ENCODE measurements around the gene PPP2R5C.
"Not testable (repeated sequence)": the region's sequence is repeated elsewhere in the genome, so short reads cannot be mapped to it uniquely, and the experiment has no call there.

PPP2R5C gene

DNA sequence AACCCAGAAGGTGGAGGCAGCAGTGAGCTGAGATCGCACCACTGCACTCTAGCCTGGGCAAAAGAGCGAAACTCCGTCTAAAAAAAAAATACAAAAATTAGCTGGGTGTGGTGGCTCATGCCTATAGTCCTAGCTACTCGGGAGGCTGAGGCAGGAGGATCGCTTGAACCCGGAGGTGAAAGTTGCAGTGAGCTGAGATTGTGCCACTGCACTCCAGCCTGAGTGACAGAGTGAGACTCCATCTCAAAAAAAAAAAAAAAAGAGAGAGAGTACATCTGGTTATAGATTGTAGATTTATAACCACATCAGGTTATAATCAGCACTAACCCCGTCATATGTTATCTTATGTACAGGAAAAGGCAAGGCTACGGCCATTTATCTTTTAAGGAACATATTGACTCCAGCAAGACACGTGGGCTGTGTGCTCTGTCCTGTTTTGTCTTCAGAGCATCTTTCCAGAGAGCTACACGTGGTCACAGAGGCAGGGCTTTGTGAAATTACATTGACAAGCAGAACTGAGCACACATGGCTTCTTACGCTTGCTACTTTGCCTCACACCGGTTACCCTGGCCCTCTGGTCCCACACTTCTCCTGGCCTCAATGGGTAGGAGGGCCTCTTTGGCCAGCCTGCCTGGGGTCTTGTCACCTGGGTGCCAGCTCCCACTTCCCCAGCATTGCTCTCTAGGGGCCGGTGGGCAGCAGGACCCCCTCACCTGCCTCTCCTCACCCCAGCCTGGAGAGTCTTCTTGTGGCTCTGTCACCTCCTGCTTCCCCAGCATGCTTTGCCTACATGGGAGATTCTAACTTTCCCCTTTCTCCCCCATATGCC is 196.1 kb downstream of the PPP2R5C start:
- no peak for FAIRE-seq
- DNase-seq (ENCODE audit: extremely low spot score, insufficient read length, low read depth) = no peak

DNA sequence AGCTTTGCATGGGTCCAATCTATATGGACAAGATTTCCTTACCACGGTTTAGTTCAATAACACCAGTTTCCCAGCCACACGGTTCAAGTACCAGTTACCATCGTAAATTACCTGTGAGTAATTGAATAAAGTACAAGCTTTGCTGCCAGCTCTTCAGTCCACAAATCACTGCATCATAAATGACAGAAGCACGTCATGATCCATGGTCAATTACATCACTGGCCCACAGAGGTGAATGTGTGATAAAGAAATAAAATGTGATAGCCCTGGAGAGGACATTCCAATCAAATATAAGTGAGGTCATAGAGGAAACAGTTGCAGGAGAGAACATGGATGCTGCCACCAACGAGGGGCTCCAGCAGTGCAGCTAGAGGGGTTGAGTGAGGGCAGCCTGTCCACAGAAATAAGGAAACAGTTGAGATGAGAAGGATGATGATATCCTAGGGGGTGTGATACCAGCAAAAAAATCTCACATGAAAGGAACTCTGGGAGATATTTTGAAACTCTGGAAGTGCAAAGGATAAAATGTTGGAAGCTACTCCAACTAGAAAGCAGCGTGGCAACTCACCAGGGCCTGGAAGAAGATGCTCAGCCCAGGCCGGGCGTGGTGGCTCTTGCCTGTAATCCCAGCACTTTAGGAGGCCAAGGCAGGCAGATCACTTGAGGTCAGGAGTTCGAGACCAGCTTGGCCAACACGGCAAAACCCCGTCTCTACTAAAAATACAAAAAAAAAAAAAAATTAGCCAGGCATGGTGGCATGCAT is 197.1 kb downstream of the PPP2R5C start:
- no peak for DNase-seq (ENCODE audit: extremely low spot score, insufficient read length, low read depth)
- no peak for FAIRE-seq

DNA sequence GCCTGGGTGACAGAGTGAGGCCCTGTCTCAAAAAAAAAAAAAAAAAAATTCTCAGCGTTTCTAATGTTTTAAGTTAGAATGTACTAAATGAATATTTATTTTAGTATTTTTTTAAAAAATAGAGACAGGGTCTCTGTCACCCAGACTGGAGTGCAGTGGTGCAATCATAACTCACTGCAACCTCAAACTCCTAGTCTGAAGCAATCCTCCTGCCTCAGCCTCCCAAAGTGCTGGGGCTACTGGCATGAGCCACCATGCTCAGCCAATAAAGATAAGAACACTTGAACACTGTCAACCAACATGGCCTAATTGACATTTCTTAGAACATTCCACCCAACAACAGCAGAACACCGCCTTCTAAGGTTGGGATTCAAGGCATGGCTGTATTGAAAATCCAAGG is 197.8 kb downstream of the PPP2R5C start:
- FAIRE-seq = no peak
- no peak for DNase-seq (ENCODE audit: extremely low spot score, insufficient read length, low read depth)

DNA sequence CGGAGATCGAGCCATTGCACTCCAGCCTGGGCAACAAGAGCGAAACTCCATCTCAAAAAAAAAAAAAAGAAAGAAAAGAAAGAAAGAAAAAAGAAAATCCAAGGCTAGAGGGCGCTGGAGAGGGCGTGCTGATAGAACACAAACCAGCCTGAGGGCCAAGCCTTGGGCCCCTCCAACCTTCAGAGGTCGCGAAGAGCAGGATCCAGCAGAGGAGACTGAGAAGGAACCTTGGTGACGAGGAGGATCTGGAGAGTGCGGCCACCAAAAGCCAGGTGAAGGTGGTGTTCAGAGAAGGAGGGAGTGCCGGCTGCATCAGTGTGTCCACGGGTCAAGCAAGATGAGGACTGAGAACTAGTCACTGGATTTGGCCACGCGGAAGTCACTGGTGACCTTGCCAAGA is 198.7 kb downstream of the PPP2R5C start:
- no peak for FAIRE-seq
- DNase-seq (ENCODE audit: extremely low spot score, insufficient read length, low read depth) = no peak

DNA sequence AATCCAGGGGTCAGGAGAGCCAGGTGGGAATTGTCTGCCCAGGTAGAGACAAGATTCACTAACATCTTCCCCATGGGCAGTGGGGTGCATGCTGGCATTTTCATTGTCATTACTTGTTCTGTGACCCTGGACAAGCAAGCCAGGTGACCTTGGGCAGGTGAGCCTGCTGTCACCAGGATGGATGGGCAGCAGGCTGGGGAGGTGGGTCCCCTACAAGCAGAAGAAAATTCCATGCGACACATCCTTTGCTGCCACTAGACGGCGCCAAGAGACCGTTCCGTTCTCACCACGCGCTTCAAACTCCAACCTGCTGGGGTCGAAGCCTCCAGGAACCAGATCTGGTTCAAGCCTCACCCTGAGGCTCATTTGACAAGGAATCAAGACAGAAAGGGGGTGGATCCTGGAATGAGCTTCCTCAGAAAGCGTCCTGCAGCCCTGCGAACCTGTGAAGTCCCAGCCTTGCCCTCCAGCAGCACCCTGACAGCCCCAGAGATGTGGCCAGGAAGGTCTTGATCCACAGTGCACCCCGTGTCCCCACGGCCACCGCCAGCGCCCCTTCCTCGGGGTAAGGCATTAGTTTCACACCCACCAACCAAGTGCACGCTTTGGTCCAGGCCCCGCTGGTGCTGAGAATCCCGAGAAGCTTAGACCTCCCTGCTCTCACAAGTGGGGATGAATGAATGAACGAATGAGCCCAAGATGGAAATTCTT is 199.7 kb downstream of the PPP2R5C start:
- FAIRE-seq (peak; percentile 78), DNase-seq (ENCODE audit: extremely low spot score, insufficient read length, low read depth) (peak; percentile 44)

DNA sequence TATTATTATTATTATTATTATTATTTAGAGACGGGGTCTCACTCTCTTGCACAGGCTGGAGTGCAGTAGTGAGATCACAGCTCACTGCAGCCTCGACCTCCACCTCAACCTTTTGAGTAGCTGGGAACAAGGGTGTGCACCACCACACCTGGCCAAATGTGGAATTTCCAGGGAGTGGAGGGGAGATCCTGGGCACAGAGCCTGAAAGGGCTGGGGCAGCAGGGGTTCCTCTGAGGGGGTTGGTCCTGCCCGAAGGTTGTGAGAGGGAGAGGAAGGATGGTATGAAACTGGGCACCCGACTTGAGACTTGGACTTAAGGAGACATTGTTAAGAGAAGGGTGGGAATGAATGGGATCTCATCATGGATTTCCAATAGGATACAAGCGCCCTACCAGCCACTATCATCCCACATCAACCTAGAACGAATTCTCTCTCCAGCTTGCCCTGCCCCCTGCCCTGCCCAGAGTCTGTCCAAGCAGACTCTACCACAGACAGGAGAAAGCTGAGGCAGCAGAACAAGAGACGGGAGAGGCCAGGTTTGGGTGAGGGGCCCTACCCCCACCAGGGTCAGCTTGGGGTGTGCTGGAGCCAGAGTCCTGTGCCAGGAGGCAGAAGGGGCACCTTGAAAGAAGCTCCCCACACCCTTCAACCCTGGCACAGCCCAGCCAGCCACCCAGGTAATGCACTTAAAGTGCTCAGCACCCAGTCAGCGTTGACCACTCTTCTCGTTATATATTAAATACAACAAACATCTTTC is 200.4 kb downstream of the PPP2R5C start:
- FAIRE-seq (no peak), DNase-seq (ENCODE audit: extremely low spot score, insufficient read length, low read depth) (no peak)

DNA sequence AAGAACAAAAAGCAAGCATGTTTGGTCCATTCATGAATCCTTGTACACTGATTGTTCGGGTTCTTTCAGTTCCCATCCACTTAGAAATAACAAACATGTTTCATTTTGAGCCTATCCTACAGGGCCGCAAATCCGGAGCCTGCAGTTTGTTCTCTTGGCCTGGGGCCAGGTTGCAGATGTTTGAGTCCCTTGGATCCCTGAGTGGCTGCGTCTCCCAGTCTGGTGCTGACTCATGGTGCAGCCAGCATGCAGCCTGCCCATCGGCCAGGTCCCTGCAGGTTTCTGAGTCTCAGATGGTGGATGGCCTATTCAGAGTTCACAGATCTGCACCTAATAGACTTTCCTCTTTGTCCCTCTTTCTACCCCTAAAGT is 201.0 kb downstream of the PPP2R5C start:
- no peak for FAIRE-seq
- DNase-seq (ENCODE audit: extremely low spot score, insufficient read length, low read depth) = no peak

DNA sequence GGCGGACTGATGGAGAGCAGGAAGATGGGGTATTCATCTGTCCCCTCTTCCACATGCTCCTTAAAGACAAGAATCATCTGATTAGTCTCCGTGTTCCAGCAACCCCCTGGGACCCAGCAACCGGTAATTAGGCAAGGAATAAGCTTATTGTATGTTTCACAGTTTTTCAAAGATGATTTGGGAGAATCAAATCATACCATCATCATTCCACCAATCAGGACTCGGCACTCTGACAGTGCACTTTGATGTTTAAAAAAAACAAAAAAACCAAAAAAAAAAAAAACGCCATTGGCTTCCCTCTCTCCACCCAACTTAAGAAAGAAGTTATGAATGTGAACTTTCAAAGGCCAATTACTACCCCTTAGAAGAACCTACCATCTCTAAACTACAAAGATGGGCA is 201.5 kb downstream of the PPP2R5C start:
- FAIRE-seq (no peak), DNase-seq (ENCODE audit: extremely low spot score, insufficient read length, low read depth) (no peak)

DNA sequence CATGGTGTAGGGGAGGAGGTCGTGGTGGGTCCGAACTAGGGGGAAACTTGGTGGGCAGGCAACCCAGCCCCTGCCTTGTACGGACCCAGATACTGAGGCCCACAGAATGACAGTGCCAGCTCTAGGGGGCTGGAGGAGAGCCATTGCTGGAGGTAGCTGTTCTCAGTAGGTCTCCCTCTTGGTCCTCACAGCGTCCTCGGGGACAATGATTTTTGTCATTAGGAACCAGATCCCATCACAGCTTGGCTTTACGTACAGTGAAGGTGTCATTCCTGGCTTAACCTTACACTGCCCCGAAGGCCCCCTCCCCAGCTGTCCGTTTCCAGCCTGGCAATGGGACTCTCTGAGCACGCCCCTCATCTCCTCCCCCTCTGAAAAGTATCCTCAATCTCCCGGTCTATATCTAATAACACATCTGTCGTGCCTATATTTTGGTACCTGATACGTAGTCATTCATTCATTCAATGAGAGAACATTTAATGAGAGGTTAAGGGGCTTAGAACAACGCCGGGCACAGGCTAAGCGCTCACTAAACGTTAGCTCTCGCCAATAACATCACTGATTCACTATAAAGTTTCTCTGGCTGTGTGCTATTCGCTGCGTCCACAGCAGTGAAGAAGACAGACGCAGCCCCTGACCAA is 202.3 kb downstream of the PPP2R5C start:
- no peak for FAIRE-seq

DNA sequence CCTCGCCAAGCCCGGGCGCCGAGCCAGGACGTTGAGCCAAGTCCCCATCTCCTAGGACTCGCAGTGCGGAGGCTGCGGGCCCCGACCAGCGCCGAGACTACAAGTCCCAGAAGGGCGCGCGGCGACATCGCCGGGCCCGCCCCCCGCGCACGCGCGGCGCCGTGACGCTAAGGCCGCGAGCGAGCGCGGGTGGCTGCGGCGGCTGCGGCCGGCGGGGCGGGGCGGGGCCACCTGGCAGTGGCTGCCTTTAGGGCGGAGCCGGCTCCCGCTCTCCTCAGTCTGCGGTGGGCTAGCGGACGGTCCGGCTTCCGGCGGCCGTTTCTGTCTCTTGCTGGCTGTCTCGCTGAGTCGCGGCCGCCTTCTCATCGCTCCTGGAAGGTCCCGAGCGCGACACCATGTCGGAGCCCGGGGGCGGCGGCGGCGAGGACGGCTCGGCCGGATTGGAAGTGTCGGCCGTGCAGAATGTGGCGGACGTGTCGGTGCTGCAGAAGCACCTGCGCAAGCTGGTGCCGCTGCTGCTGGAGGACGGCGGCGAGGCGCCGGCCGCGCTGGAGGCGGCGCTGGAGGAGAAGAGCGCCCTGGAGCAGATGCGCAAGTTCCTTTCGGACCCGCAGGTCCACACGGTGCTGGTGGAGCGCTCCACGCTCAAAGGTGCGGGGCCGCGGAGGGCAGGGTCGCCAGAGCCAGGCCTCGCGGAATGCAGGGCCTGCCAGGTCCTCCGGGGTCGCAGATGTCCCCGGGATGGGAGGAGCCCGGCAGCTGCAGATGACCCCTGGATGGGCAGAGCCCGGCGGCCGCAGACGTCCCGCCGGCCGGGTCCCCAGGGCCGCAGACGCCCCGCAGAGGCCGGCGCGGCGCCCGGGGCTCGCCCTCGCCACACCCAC is 203.0 kb downstream of the PPP2R5C start, which contains the start of gene DYNC1H1:
TSS of gene DYNC1H1 (plus strand) at position 277 of the 884 bp plus-strand sequence. CDS start at position 396, 119 bp downstream.
- FAIRE-seq = peak; percentile 81

More for the DNA sequence above, 202.3 kb downstream of the PPP2R5C start:
- DNase-seq (ENCODE audit: extremely low spot score, insufficient read length, low read depth) = no peak

DNA sequence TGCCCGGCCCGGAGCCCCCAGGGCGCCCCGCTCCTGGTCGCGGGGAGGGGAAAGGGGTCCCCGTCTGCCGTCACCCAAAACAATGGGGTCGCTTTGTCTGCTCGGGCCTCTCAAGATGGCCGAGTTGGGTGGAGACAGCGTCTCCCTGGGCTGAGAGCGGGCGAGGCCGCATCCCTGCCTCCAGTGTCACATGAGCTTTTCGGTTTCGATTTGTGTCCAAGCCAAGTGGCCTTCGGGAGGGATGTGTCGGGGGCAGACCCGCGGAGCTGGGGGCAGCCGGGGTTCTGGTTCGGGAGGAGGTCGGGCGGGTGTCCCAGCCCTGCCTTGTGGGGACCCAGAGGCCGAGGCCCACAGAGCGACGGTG is 203.7 kb downstream of the PPP2R5C start:
- FAIRE-seq = peak; percentile 59
- DNase-seq (ENCODE audit: extremely low spot score, insufficient read length, low read depth) = no peak

More for the DNA sequence above, 203.0 kb downstream of the PPP2R5C start, which contains the start of gene DYNC1H1:
- DNase-seq (ENCODE audit: extremely low spot score, insufficient read length, low read depth) = peak; percentile 76

DNA sequence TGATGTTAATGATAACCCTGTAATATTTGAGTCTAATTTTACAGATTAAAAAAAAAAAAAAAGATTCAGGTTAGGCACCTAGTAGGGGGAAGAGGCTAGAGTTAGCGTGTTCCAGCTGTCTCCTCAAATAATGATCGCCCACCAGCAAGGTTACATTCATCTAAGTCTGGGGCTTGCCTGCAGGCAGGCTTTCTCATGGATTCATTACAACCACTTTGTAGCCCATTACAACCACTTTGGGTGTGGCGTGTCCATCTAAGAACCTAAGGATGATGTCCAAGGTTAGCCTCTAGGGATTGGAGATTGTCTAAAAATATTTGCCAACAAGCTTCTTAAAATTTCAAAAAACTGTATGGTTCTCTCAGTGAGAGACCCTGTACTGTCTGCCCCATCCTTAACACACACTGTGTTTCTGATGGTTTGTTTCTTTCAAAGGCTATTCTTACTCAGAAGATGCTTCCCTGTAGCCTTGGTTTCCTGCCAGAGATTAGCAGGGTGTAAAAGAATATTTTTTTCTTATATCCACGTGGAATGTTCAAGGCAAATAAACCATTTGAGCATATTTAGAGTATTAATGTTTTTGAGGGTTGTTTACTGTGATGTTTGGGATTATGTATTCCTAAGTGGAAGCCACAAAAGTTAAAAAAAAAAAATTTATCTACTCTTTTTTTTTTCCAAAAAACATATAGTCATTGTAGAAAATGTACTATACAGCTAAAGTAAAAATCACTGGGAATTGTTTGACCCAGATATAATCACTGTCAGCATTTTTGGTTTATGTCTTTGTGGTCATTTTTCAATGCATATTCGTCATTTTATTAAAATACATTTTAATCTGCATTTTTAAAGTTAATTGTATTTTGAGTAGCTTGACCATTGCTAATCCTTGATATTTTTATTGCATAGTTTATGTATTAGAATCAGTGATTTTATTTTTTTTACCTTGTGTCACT is 204.5 kb downstream of the PPP2R5C start:
- FAIRE-seq (no peak), DNase-seq (ENCODE audit: extremely low spot score, insufficient read length, low read depth) (no peak)

DNA sequence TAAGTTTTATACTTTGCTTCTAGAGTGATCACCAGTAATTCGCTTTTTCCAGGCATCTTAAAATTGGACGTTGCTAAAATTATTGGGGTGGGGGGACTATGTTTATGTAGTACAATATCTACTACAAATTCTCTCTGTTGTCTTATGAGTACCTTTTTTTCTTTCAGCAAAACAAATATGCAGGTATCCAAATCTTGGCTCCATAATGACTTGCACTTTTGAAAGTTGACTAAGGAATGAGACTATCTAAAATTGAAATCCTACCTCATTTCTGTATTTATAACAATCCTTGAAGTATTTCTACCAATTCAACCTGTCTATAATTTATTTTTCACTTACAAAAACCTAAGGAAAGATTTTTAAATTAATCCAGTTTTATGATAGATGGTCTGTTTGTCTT is 205.2 kb downstream of the PPP2R5C start:
- DNase-seq (ENCODE audit: extremely low spot score, insufficient read length, low read depth) (no peak), FAIRE-seq (no peak)

DNA sequence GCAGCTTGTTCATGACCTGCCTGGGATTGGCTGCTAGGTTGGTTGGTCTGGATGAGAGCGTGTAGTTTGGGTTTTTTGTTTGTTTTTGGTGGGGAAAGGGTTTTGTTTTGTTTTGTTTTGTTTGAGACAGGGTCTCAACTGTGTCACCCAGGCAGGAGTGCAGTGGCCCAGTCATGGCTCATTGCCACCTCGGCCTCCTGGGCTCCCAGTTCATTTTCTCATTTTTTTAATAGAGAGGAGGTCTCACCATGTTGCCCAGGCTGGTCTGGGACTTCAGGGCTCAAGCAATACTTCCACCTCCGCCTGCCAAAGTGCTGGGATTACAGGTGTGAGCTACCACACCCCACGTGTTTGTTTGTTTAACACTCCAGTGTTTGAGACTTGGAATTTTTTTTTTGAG is 206.7 kb downstream of the PPP2R5C start:
- DNase-seq (ENCODE audit: extremely low spot score, insufficient read length, low read depth) = no peak
- FAIRE-seq = no peak

DNA sequence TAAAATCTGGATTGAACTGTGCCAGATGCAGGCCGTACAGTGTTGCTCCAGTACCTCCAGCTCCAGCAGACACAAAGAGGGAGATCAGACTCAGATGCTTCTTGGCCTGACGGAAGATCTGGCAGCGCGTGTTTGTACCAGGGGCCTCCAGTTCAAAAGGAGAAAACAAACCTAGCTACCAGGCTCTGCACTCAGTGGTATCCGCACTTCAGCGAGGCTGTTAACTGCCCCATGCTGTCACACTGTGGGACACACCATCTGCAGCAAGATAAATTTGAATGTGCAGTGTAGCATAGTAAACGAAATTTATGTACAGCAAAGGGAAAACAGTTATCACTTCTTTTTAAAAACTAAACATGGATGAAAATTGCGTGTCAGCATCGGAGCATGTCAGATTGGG is 208.0 kb downstream of the PPP2R5C start:
- FAIRE-seq (no peak), DNase-seq (ENCODE audit: extremely low spot score, insufficient read length, low read depth) (no peak)

DNA sequence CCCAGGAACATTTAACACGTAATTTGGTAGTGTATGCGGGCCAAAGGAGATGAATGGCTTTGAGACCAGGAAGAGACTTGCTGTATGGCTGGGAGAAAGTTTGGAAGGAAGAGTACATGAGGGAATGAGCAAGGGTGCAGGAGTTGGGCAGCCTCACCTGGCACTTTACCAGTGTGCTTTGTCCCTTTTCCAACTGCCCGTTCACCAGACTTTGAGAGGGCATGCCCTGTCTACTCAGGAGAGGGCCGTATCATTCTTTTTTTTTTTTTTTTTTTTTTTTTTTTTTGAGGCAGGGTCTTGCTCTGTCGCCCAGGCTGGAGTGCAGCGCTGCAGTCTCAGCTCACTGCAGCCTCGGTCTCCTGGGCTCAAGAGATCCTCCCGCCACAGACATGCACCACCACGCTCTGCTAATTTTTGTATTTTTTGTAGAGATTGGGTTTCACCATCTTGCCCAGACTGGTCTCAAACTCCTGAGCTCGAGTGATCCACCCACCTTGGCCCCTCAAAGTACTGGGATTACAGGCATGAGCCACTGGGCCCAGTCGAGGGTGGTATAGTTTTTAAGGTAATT is 209.4 kb downstream of the PPP2R5C start:
- no peak for DNase-seq (ENCODE audit: extremely low spot score, insufficient read length, low read depth)
- no peak for FAIRE-seq

DNA sequence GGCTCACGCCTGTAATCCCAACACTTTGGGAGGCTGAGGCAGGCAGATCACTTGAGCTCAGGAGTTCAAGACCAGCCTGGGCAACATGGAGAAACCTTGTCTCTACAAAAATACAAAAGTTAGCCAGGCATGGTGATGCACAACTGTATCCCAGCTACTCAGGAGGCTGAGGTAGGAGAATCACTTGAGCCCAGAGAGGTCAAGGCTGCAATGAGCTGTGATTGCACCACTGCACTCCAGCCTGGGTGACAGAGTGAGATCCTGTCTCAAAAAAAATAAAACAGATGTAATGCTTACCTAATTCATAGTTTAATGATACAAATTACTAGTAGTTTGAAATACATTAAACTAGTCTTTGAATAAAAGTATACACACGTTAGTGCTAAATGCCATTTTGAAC is 209.9 kb downstream of the PPP2R5C start:
- DNase-seq (ENCODE audit: extremely low spot score, insufficient read length, low read depth); FAIRE-seq: not testable (repeated sequence)
